ENCODE measurements around the gene SNX21.
"Not testable (repeated sequence)": the region's sequence is repeated elsewhere in the genome, so short reads cannot be mapped to it uniquely, and the experiment has no call there.

SNX21 gene

DNA sequence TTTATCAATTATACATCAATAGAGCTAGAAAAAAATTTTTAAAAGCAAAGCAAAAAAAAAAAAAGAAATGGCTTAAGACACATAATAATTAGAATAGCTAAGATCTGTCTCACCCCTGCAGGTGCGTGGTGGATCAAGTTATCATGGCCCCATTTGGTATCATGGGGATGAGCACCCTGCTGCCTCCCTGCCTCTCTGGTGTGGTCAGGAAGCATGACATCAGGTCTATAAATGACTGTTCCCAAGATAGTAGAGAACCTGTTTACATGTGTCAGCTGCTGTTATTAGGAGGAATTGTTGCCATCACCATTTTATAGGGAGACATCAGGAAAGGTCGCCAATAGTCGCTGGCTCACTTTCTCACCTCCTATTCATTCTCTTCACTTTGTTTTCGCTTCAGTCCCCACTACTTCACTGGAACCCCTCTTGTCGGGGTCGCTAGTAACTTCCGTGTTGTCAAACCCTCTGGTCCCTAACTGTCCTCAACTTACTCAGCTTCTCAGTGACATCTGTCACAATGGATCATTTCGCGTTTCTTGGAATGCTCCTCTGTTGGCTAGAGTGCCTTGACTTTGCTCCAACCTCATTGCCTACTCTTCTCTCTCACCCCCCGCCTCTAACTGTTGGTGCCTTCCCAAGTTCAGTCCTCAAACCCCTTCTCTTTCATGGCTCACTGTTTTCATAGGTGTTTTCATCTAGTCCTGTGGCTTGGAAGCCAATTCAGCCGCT lies 37.1 kb upstream of the SNX21 start:
- H3K23ac ChIP-seq (ENCODE audit: low read depth, low read length, poor library complexity) = no peak overlapping the region
- H3K9me3 ChIP-seq (replicated peaks in 1 of 2; ENCODE audit: control insufficient read depth in 2 of 2, insufficient read depth in 1 of 2, low read depth in 1 of 2, low read length in 2 of 2) = no peaks in the 10 kb centered on the region

DNA sequence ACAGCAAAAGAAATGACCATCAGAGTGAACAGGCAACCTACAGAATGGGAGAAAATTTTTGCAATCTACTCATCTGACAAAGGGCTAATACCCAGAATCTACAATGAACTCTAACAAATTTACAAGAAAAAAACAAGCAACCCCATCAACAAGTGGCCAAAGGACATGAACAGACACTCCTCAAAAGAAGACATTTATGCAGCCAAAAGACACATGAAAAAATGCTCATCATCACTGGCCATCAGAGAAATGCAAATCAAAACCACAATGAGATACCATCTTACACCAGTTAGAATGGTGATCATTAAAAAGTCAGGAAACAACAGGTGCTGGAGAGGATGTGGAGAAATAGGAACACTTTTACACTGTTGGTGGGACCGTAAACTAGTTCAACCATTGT lies 36.1 kb upstream of the SNX21 start:
- not testable (repeated sequence) for H3K4me2 ChIP-seq (ENCODE audit: insufficient read depth, low read length, poor library complexity, severe bottlenecking); H3K4me1 ChIP-seq (ENCODE audit: control insufficient read depth in 2 of 2, insufficient read depth in 1 of 2, low read depth in 1 of 2, low read length in 2 of 2); H3K4ac ChIP-seq (ENCODE audit: low read length); H3K4me3 ChIP-seq (ENCODE audit: low read length in 2 of 2); H3K18ac ChIP-seq (ENCODE audit: low read length); H2AK5ac ChIP-seq (ENCODE audit: low read depth, low read length); H4K8ac ChIP-seq (ENCODE audit: low read depth, low read length); H2BK15ac ChIP-seq (ENCODE audit: low read length); H3K27ac ChIP-seq (replicated peaks; ENCODE audit: low read length); H2BK120ac ChIP-seq (ENCODE audit: low read depth, low read length); H3K14ac ChIP-seq (ENCODE audit: low read length); DNase-seq (ENCODE audit: low spot score); H2AFZ ChIP-seq (ENCODE audit: low read length); H2BK12ac ChIP-seq (ENCODE audit: low read length); H2BK5ac ChIP-seq (ENCODE audit: low read length); H3K79me1 ChIP-seq (ENCODE audit: low read depth, low read length); H3K9ac ChIP-seq (ENCODE audit: low read depth, low read length, poor library complexity); H3K27me3 ChIP-seq (ENCODE audit: control insufficient read depth in 3 of 3, insufficient read depth in 3 of 3, low read depth in 1 of 3, low read length in 3 of 3); H3K23ac ChIP-seq (ENCODE audit: low read depth, low read length, poor library complexity); H4K91ac ChIP-seq (ENCODE audit: low read depth, low read length, poor library complexity); H3K9me3 ChIP-seq (replicated peaks in 1 of 2; ENCODE audit: control insufficient read depth in 2 of 2, insufficient read depth in 1 of 2, low read depth in 1 of 2, low read length in 2 of 2)
- peaks cover 26 to 62% of the 10 kb centered on the region in 2 donors for H3K36me3 ChIP-seq (replicated peaks in 1 of 2; ENCODE audit: control insufficient read depth in 2 of 2, insufficient read depth in 2 of 2, low read length in 2 of 2)
- WGBS, 2 donors (ENCODE audit: extremely low coverage in 2 of 2, insufficient read length in 2 of 2, insufficient replicate concordance in 1 of 2) = no CpG with 5 or more reads among the region's 1 CpG

More for the DNA sequence above, 37.1 kb upstream of the SNX21 start:
- Histone ChIP-seq H3K36me3 (replicated peaks in 1 of 2; ENCODE audit: control insufficient read depth in 2 of 2, insufficient read depth in 2 of 2, low read length in 2 of 2) (peaks cover 20 to 52% of the 10 kb centered on the region in 2 donors), H2AFZ (ENCODE audit: low read length) (no peak overlapping the region), H3K79me1 (ENCODE audit: low read depth, low read length) (peaks cover 6% of the 10 kb centered on the region), H2BK12ac (ENCODE audit: low read length) (no peak overlapping the region), H3K9ac (ENCODE audit: low read depth, low read length, poor library complexity) (no peak overlapping the region), H2BK15ac (ENCODE audit: low read length) (no peak overlapping the region), H3K18ac (ENCODE audit: low read length) (no peak overlapping the region), H2BK5ac (ENCODE audit: low read length) (no peak overlapping the region), H4K91ac (ENCODE audit: low read depth, low read length, poor library complexity) (no peak overlapping the region), H3K4me3 (ENCODE audit: low read length in 2 of 2) (no peak overlapping the region), H3K4me1 (ENCODE audit: control insufficient read depth in 2 of 2, insufficient read depth in 1 of 2, low read depth in 1 of 2, low read length in 2 of 2) (peaks cover 7 to 8% of the 10 kb centered on the region in 2 donors), H4K8ac (ENCODE audit: low read depth, low read length) (no peak overlapping the region), H3K27ac (replicated peaks; ENCODE audit: low read length) (no peak overlapping the region), H2BK120ac (ENCODE audit: low read depth, low read length) (no peak overlapping the region), H2AK5ac (ENCODE audit: low read depth, low read length) (no peak overlapping the region), H3K4me2 (ENCODE audit: insufficient read depth, low read length, poor library complexity, severe bottlenecking) (no peak overlapping the region), H3K27me3 (ENCODE audit: control insufficient read depth in 3 of 3, insufficient read depth in 3 of 3, low read depth in 1 of 3, low read length in 3 of 3) (no peaks in the 10 kb centered on the region), H3K14ac (ENCODE audit: low read length) (no peak overlapping the region), H3K4ac (ENCODE audit: low read length) (no peak overlapping the region)
- WGBS, 2 donors (ENCODE audit: extremely low coverage in 2 of 2, insufficient read length in 2 of 2, insufficient replicate concordance in 1 of 2) = no CpG with 5 or more reads among the region's 11 CpGs
- DNase-seq (ENCODE audit: low spot score) = no peak

DNA sequence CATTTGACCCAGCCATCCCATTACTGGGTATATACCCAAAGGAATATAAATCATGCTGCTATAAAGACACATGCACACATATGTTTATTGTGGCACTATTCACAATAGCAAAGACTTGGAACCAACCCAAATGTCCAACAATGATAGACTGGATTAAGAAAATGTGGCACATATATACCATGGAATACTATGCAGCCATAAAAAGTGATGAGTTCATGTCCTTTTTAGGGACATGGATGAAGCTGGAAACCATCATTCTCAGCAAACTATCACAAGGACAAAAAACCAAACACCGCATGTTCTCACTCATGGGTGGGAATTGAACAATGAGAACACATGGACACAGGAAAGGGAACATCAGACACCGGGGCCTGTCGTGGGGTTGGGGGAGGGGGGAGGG lies 35.6 kb upstream of the SNX21 start:
- H2AFZ ChIP-seq (ENCODE audit: low read length); H3K9ac ChIP-seq (ENCODE audit: low read depth, low read length, poor library complexity); H2AK5ac ChIP-seq (ENCODE audit: low read depth, low read length); H2BK12ac ChIP-seq (ENCODE audit: low read length); H3K4me3 ChIP-seq (ENCODE audit: low read length in 2 of 2); H4K8ac ChIP-seq (ENCODE audit: low read depth, low read length); H3K9me3 ChIP-seq (replicated peaks in 1 of 2; ENCODE audit: control insufficient read depth in 2 of 2, insufficient read depth in 1 of 2, low read depth in 1 of 2, low read length in 2 of 2); H3K4me2 ChIP-seq (ENCODE audit: insufficient read depth, low read length, poor library complexity, severe bottlenecking); H2BK5ac ChIP-seq (ENCODE audit: low read length); H3K23ac ChIP-seq (ENCODE audit: low read depth, low read length, poor library complexity); H3K18ac ChIP-seq (ENCODE audit: low read length); H4K91ac ChIP-seq (ENCODE audit: low read depth, low read length, poor library complexity); H3K4ac ChIP-seq (ENCODE audit: low read length); H3K27me3 ChIP-seq (ENCODE audit: control insufficient read depth in 3 of 3, insufficient read depth in 3 of 3, low read depth in 1 of 3, low read length in 3 of 3); H2BK120ac ChIP-seq (ENCODE audit: low read depth, low read length); H3K27ac ChIP-seq (replicated peaks; ENCODE audit: low read length); H3K14ac ChIP-seq (ENCODE audit: low read length); H2BK15ac ChIP-seq (ENCODE audit: low read length); DNase-seq (ENCODE audit: low spot score); H3K4me1 ChIP-seq (ENCODE audit: control insufficient read depth in 2 of 2, insufficient read depth in 1 of 2, low read depth in 1 of 2, low read length in 2 of 2); H3K79me1 ChIP-seq (ENCODE audit: low read depth, low read length): not testable (repeated sequence)
- no CpG with 5 or more reads among the region's 3 CpGs for WGBS, 2 donors (ENCODE audit: extremely low coverage in 2 of 2, insufficient read length in 2 of 2, insufficient replicate concordance in 1 of 2)
- H3K36me3 ChIP-seq (replicated peaks in 1 of 2; ENCODE audit: control insufficient read depth in 2 of 2, insufficient read depth in 2 of 2, low read length in 2 of 2) = peaks cover 29 to 66% of the 10 kb centered on the region in 2 donors

- no peak overlapping the region for H4K8ac ChIP-seq (ENCODE audit: low read depth, low read length)
- peaks cover 31 to 72% of the 10 kb centered on the region in 2 donors for H3K36me3 ChIP-seq (replicated peaks in 1 of 2; ENCODE audit: control insufficient read depth in 2 of 2, insufficient read depth in 2 of 2, low read length in 2 of 2)
- H2BK15ac ChIP-seq (ENCODE audit: low read length) = no peak overlapping the region
- H3K18ac ChIP-seq (ENCODE audit: low read length) = no peak overlapping the region
- H3K4me3 ChIP-seq (ENCODE audit: low read length in 2 of 2) = no peak overlapping the region
- H3K4ac ChIP-seq (ENCODE audit: low read length) = no peak overlapping the region
- H4K91ac ChIP-seq (ENCODE audit: low read depth, low read length, poor library complexity) = no peak overlapping the region
- no peak overlapping the region for H2BK5ac ChIP-seq (ENCODE audit: low read length)
- H2BK12ac ChIP-seq (ENCODE audit: low read length) = no peak overlapping the region
- no peak overlapping the region for H2AFZ ChIP-seq (ENCODE audit: low read length)
- H2BK120ac ChIP-seq (ENCODE audit: low read depth, low read length) = no peak overlapping the region
- H3K79me1 ChIP-seq (ENCODE audit: low read depth, low read length) = no peaks in the 10 kb centered on the region
- H3K9me3 ChIP-seq (replicated peaks in 1 of 2; ENCODE audit: control insufficient read depth in 2 of 2, insufficient read depth in 1 of 2, low read depth in 1 of 2, low read length in 2 of 2) = no peaks in the 10 kb centered on the region
- no peak overlapping the region for H2AK5ac ChIP-seq (ENCODE audit: low read depth, low read length)
- H3K27me3 ChIP-seq (ENCODE audit: control insufficient read depth in 3 of 3, insufficient read depth in 3 of 3, low read depth in 1 of 3, low read length in 3 of 3) = no peaks in the 10 kb centered on the region
- H3K23ac ChIP-seq (ENCODE audit: low read depth, low read length, poor library complexity) = no peak overlapping the region
- H3K4me1 ChIP-seq (ENCODE audit: control insufficient read depth in 2 of 2, insufficient read depth in 1 of 2, low read depth in 1 of 2, low read length in 2 of 2) = no peaks in the 10 kb centered on the region
- H3K4me2 ChIP-seq (ENCODE audit: insufficient read depth, low read length, poor library complexity, severe bottlenecking) = no peak overlapping the region
- no peak overlapping the region for H3K14ac ChIP-seq (ENCODE audit: low read length)
- no CpG with 5 or more reads among the region's 4 CpGs for WGBS, 2 donors (ENCODE audit: extremely low coverage in 2 of 2, insufficient read length in 2 of 2, insufficient replicate concordance in 1 of 2)
- H3K9ac ChIP-seq (ENCODE audit: low read depth, low read length, poor library complexity) = no peak overlapping the region
- DNase-seq (ENCODE audit: low spot score) = peak; percentile 31
- H3K27ac ChIP-seq (replicated peaks; ENCODE audit: low read length) = no peak overlapping the region
These were observed 34.5 kb upstream of the SNX21 start for GRCh38 chr20:45798935-45799642.

Data from neuronal stem cell (in vitro differentiated cells).